HUES64 (cell line): ENCODE data around the gene PYCARD.
"Not testable (repeated sequence)": the region's sequence is repeated elsewhere in the genome, so short reads cannot be mapped to it uniquely, and the experiment has no call there.

Experiments
- H3K27ac ChIP-seq: 2 replicates; pipeline ENCODE4 v1.7.0; 2013; ENCODE audit warnings: low read depth, low read length, inconsistent platforms
- H3K27me3 ChIP-seq: 2 replicates; pipeline ENCODE4 v1.6.1; 2013; ENCODE audit warnings: mild to moderate bottlenecking, low read length; ENCODE audit not compliant: insufficient read depth
- H3K36me3 ChIP-seq: 2 replicates; pipeline ENCODE4 v1.6.1; 2013; ENCODE audit warnings: mild to moderate bottlenecking, low read length; ENCODE audit not compliant: insufficient read depth
- H3K4me1 ChIP-seq: 2 replicates; pipeline ENCODE4 v1.6.1; 2013; ENCODE audit warnings: mild to moderate bottlenecking, low read length, moderate library complexity; ENCODE audit not compliant: insufficient read depth
- H3K4me3 ChIP-seq: 2 replicates; pipeline ENCODE4 v1.5.1; 2013; ENCODE audit warnings: mild to moderate bottlenecking, low read length, moderate library complexity
- H3K9ac ChIP-seq: 2 replicates; pipeline ENCODE4 v1.6.1; 2013; ENCODE audit warnings: mild to moderate bottlenecking, low read depth, low read length
- H3K9me3 ChIP-seq: 2 replicates; pipeline ENCODE4 v1.6.1; 2013; ENCODE audit warnings: low read depth, low read length; ENCODE audit not compliant: insufficient read depth
- WGBS: fragments of 150-250, 120-280 bp; methylation state at CpG from one replicate; pipeline ENCODE4 v1.1.7; 2013; ENCODE audit warnings: missing lambda C conversion rate; 5-methylcytosine and 5-hydroxymethylcytosine counted together

The PYCARD gene

GRCh38 chr16:31179747-31180459 is 22.7 kb downstream of the PYCARD start, which contains the start of gene FUS:
Gene FUS, plus strand, starts transcription at chr16:31180139. Its CDS starts 76 bp downstream, at chr16:31180215.
- Histone ChIP-seq H3K9ac (peak within 1 kb of the TSS; percentile 99), H3K4me3 (peak within 1 kb of the TSS; percentile 88), H3K36me3 (peaks cover 37% of the 10 kb centered on the region), H3K27me3 (no peaks in the 10 kb centered on the region), H3K9me3 (no peaks in the 10 kb centered on the region), H3K27ac (peak within 1 kb of the TSS; percentile 96), H3K4me1 (peaks cover 12% of the 10 kb centered on the region)
- under 1% methylated on average over 69 of the region's 69 CpGs for WGBS

- H3K4me3 ChIP-seq = peak overlapping the region; percentile 88
- H3K27me3 ChIP-seq = no peaks in the 10 kb centered on the region
- 4% methylated on average over 27 of the region's 27 CpGs for WGBS
- no peaks in the 10 kb centered on the region for H3K9me3 ChIP-seq
- H3K36me3 ChIP-seq = peaks cover 31% of the 10 kb centered on the region
- H3K4me1 ChIP-seq = peaks cover 12% of the 10 kb centered on the region
- H3K27ac ChIP-seq = peak overlapping the region; percentile 96
- peak overlapping the region; percentile 99 for H3K9ac ChIP-seq
Measured at GRCh38 chr16:31179219-31179746, 23.3 kb downstream of the PYCARD start.

- no peak overlapping the region for H3K4me3 ChIP-seq
Measured at GRCh38 chr16:31177136-31177535, 25.4 kb downstream of the PYCARD start.

GRCh38 chr16:31170048-31170447 is 32.5 kb downstream of the PYCARD start:
- not testable (repeated sequence) for H3K27me3 ChIP-seq, H3K9ac ChIP-seq, H3K4me1 ChIP-seq, H3K4me3 ChIP-seq, H3K36me3 ChIP-seq, H3K27ac ChIP-seq, H3K9me3 ChIP-seq
- WGBS = no CpG with 5 or more reads among the region's 2 CpGs

More at GRCh38 chr16:31177136-31177535, 25.4 kb downstream of the PYCARD start:
- Histone ChIP-seq H3K9me3 (no peaks in the 10 kb centered on the region), H3K36me3 (peaks cover 10% of the 10 kb centered on the region), H3K27ac (no peak overlapping the region), H3K9ac (no peak overlapping the region), H3K27me3 (no peaks in the 10 kb centered on the region), H3K4me1 (peaks cover 7% of the 10 kb centered on the region)
- 93% methylated on average over 3 of the region's 3 CpGs for WGBS

GRCh38 chr16:31168848-31169247 is 33.7 kb downstream of the PYCARD start:
- Histone ChIP-seq H3K9ac (no peak overlapping the region), H3K27ac (no peak overlapping the region), H3K36me3 (no peaks in the 10 kb centered on the region), H3K4me3 (no peak overlapping the region), H3K4me1 (no peaks in the 10 kb centered on the region), H3K27me3 (no peaks in the 10 kb centered on the region), H3K9me3 (no peaks in the 10 kb centered on the region)
- 90% methylated on average over 1 of the region's 2 CpGs for WGBS

GRCh38 chr16:31167315-31167714 is 35.2 kb downstream of the PYCARD start:
- WGBS = 94% methylated on average over 8 of the region's 8 CpGs
- Histone ChIP-seq H3K27ac (no peak overlapping the region), H3K27me3 (no peaks in the 10 kb centered on the region), H3K36me3 (no peaks in the 10 kb centered on the region), H3K4me3 (no peak overlapping the region), H3K9me3 (no peaks in the 10 kb centered on the region), H3K4me1 (no peaks in the 10 kb centered on the region), H3K9ac (no peak overlapping the region)

GRCh38 chr16:31157136-31157535 is 45.4 kb downstream of the PYCARD start:
- Histone ChIP-seq H3K4me1 (no peaks in the 10 kb centered on the region), H3K27me3 (no peaks in the 10 kb centered on the region), H3K27ac (no peak overlapping the region), H3K9ac (no peak overlapping the region), H3K36me3 (no peaks in the 10 kb centered on the region), H3K9me3 (no peaks in the 10 kb centered on the region), H3K4me3 (no peak overlapping the region)
- WGBS = 87% methylated on average over 8 of the region's 8 CpGs
